ENCODE data around the gene BORCS8. TPM values are rescaled to one million over a fixed set of nuclear protein-coding genes. Genes with fewer than 3 reads are reported as not detected.
"Not testable (repeated sequence)": the region's sequence is repeated elsewhere in the genome, so short reads cannot be mapped to it uniquely, and the experiment has no call there.

Gene BORCS8
- polyA plus RNA-seq, 3 donors from 2014 or later: 20.3 to 29.6 (median 26.9) TPM

DNA sequence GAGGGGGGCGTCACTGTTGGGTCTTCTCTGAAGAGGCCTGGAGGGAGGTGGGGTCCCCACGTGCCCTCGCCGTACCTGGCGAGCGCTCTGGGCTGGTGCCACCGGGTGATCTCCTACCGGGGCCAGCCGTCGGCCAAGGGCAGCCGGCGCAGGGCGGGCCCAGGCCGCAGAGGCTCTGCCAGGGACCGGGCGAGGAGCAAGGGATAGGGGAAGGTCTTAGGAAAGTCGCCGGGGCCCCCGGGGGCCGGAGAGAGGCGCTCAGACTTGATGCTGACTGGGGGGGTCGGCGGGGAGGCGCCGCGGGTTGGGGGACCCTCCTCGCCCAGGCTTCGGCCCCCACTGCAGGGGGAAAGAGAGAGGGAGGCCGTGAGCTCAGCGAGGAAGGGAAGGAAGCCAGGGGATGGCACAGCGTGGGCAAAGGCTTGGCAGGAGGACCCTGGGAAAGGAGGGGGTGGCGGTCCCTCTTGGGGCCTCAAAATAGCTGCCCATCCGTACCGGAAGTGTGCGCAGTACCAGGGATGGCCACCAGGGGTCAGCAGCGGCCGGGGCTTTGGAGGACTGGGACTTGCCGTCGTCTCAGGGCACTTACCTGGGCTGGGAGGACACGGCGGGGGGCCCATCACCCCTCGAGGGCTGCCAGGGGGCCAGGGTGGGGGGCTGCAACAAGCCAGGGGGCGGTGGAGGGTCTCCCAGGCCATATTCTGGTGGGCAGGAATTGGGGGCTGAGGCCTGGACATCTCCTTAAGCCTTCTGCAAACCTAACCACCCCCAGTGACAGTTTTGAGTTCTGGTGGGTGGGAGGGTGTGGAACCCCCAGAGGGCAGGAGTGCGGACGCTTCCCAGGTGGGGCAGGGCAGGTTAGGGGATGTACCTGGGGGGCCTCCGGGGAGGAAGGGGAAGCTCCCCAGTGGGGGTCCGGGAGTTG, 46.0 kb downstream of the BORCS8 start:
- Mint-ChIP-seq H3K4me3 (no peak overlapping the region), H3K27ac (no peak overlapping the region), H3K27me3 (ENCODE audit: low read depth in 3 of 3) (peaks cover 0 to 2% (median 0%) of the 10 kb centered on the region in 3 donors), H3K36me3 (peaks cover 0 to 6% (median 0%) of the 10 kb centered on the region in 3 donors), H3K9me3 (no peaks in the 10 kb centered on the region), H3K4me1 (no peaks in the 10 kb centered on the region)
- DNase-seq: peak; percentile 72 to 78 (median 72)

DNA sequence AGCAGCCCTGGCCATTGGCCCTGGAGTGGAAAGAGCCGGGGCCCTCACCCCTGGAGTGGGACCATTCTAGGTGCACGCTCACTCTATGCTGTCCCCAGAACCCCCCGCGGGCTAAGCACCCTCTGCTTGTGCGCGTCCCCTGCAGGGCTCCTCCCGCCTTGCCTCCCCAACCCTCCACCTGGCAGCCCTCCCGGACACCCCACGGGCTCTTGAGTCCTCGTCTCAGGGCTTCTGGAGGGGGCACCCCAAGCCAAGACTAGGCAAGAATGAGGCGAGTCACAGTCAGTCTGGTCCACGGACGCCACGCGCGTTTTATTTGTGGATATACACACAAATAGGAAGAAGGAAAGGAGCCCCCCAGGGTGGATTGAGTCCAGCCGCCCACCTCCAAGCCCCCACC, 46.7 kb downstream of the BORCS8 start:
- Mint-ChIP-seq H3K27me3 (ENCODE audit: low read depth in 3 of 3) (peaks cover 0 to 2% (median 0%) of the 10 kb centered on the region in 3 donors), H3K4me3 (no peak overlapping the region), H3K36me3 (peaks cover 0 to 6% (median 0%) of the 10 kb centered on the region in 3 donors), H3K9me3 (no peaks in the 10 kb centered on the region), H3K4me1 (no peaks in the 10 kb centered on the region), H3K27ac (no peak overlapping the region)
- DNase-seq: no peak

DNA sequence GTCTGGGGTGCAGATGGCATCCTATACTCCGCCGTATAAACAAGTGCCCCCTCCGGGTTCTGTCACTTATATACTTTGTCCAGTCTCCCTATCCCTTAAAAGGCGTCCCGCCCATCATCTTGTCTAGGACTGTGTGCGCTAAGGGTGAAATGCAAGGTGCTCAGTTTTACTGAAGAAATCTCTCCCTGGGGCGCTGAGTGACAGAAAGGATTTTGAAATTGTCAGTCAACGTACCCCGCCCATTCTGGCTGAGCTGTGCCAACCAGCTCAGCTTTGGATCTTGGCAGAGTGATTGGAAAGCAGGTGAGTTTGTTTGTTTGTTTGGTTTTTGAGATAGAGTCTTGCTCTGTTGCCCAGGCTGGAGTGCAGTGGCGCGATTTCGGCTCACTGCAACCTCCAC, 49.6 kb downstream of the BORCS8 start:
- Mint-ChIP-seq H3K27ac (no peak overlapping the region), H3K27me3 (ENCODE audit: low read depth in 3 of 3) (peaks cover 0 to 4% (median 0%) of the 10 kb centered on the region in 3 donors), H3K4me1 (peaks cover 16 to 22% of the 10 kb centered on the region in 2 donors), H3K36me3 (no peaks in the 10 kb centered on the region), H3K9me3 (no peaks in the 10 kb centered on the region), H3K4me3 (no peak overlapping the region)
- no peak for DNase-seq

DNA sequence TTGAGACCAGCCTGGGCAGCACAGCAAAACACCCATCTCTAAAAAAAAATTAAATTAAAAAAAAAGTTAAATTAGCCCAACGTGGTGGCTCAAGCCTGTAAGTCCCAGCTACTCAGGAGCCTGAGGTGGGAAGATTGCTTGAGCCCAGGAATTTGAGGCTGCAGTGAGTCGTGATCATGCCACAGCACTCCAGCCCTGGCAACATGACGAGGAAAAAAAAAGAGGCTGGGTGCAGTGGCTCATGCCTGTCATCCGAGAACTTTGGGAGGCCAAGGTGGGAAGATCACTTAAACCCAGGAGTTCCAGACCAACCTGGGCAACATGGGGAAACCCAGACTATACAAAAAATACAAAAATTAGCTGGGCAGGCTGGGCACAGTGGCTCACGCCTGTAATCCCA, 51.5 kb downstream of the BORCS8 start:
- no peaks in the 10 kb centered on the region for H3K36me3 Mint-ChIP-seq
- H3K27me3 Mint-ChIP-seq (ENCODE audit: low read depth in 3 of 3): peaks cover 0 to 2% (median 0%) of the 10 kb centered on the region in 3 donors
- H3K4me3 Mint-ChIP-seq: no peak overlapping the region
- DNase-seq: no peak
- peaks cover 19 to 25% of the 10 kb centered on the region in 2 donors for H3K4me1 Mint-ChIP-seq
- no peak overlapping the region for H3K27ac Mint-ChIP-seq
- H3K9me3 Mint-ChIP-seq: no peaks in the 10 kb centered on the region

DNA sequence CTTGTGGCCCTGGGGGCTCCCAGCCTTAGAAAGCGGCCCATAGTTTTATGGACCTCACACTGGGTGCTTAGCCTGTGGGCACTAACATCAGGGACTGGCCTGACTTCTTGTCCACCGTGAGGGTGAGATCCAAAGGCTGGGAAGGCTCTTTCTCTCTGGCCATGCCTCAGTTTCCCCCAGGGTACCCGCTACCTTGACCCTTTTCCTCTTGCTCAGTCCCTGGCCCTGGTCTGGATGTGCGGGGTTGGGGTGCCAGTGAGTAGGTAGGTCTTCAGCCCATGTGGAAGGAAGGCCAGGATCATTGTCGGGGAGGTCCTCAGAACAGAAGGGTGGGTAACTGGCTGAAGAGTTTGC, 52.1 kb downstream of the BORCS8 start:
- no peaks in the 10 kb centered on the region for H3K36me3 Mint-ChIP-seq
- H3K9me3 Mint-ChIP-seq: no peaks in the 10 kb centered on the region
- peak overlapping the region in 1 of 6 donors; percentile 53 for H3K27ac Mint-ChIP-seq
- DNase-seq: no peak
- peaks cover 0 to 4% (median 0%) of the 10 kb centered on the region in 3 donors for H3K27me3 Mint-ChIP-seq (ENCODE audit: low read depth in 3 of 3)
- H3K4me1 Mint-ChIP-seq: peaks cover 21 to 30% of the 10 kb centered on the region in 2 donors
- H3K4me3 Mint-ChIP-seq: no peak overlapping the region

DNA sequence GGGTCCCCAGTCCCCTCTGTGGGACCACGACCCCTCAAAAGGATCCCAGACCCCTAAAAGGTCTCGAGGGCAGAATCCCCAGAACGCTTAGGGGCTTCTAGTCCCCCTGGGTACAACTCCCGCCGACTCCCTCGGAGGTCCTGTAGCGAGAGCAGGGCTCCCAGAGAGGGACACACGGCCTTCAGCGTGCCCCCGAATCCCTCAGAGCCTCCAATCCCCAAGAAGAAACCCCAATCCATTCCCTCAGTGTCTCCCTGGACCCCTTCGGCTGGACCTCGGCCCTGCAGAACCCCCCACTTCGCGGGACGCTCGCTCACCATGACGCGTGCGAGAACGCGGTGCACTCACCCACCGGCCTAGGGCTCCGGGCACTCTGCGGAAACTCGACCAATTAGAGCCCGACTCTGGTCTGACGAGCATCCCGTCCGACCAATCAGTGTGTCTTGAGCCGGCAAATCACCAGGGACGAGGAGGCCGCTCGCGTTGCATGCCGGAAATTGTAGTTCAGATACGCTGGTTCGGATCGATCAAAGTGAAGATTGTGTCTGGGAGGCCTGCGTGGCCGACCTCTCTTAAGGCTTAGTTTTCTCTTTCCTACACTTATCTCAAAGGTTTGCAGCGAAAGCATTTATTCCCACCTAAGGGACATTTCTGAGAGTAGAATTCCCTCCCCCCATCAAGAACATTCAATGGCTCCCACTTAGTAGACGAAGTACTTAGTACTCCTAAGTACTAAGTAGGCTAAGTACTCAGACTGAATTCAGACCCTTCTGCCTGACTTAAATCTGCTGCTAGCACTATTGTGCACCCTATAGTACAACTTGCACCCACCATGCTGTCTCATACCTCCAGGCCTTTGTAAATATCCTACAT, 53.6 kb downstream of the BORCS8 start, which contains the start of gene TMEM161A:
Gene TMEM161A (minus strand): TSS at position 370 of the 873 bp plus-strand sequence. CDS start 50 bp downstream, at position 320.
- peak within 1 kb of the TSS; percentile 84 to 97 (median 92) for H3K27ac Mint-ChIP-seq
- H3K4me1 Mint-ChIP-seq: peaks cover 21 to 30% of the 10 kb centered on the region in 2 donors
- H3K27me3 Mint-ChIP-seq (ENCODE audit: low read depth in 3 of 3): peaks cover 0 to 4% (median 0%) of the 10 kb centered on the region in 3 donors
- no peaks in the 10 kb centered on the region for H3K36me3 Mint-ChIP-seq
- peak within 1 kb of the TSS; percentile 97 to 98 (median 98) for H3K4me3 Mint-ChIP-seq
- peak; percentile 94 to 95 (median 95) for DNase-seq
- H3K9me3 Mint-ChIP-seq: no peaks in the 10 kb centered on the region

DNA sequence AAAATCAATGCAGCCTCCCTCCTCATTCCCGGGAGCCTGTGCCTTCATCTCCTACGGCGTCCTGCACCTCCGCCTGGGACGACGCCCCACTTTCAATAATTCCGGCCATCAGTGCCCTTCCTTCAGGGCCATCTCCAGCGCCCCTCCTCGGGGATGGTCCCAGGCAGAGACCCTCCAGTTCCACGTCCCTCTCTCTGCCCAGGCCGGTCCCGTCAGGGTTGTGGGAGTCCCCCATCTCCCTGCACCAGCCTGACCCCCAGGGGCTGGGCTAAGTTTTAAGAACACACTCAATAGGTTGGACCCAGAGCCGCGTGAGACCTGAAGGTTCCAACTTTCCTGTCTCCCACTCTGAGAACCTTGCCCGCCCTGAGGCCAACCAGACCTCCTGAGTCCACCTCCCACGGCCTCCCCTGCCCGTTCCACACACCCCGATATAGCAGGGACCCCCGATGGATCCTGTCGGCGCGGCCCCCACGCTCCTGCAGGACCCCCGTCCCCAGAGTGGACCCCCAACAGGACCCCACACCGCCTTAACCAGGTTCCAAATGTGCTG, 54.3 kb downstream of the BORCS8 start:
- H3K9me3 Mint-ChIP-seq: no peaks in the 10 kb centered on the region
- H3K27ac Mint-ChIP-seq: peak overlapping the region; percentile 10 to 97 (median 92)
- H3K4me3 Mint-ChIP-seq: peak overlapping the region; percentile 97 to 98 (median 98)
- peaks cover 21 to 30% of the 10 kb centered on the region in 2 donors for H3K4me1 Mint-ChIP-seq
- no peaks in the 10 kb centered on the region for H3K36me3 Mint-ChIP-seq
- H3K27me3 Mint-ChIP-seq (ENCODE audit: low read depth in 3 of 3): peaks cover 0 to 4% (median 0%) of the 10 kb centered on the region in 3 donors
- no peak for DNase-seq

DNA sequence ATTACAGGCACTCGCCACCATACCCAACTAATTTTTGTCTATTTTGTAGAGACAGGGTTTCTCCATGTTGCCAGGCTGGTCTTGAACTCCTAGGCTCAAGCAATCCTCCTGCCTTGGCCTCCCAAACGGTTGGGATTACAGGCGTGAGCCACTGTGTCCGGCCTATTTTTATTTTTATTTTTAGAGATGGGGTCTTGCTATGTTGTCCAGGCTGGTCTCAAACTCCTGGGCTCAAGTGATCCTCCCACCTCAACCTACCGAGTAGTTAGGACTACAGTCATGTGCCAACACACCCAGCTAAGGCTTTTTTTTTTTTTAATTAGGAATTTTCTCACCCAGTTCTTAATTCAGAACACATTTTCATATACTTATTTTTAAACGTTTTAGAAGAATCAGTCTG, 56.2 kb downstream of the BORCS8 start:
- DNase-seq; H3K9me3 Mint-ChIP-seq; H3K4me3 Mint-ChIP-seq; H3K27ac Mint-ChIP-seq; H3K27me3 Mint-ChIP-seq (ENCODE audit: low read depth in 3 of 3); H3K36me3 Mint-ChIP-seq: not testable (repeated sequence)
- H3K4me1 Mint-ChIP-seq: peaks cover 21 to 30% of the 10 kb centered on the region in 2 donors

DNA sequence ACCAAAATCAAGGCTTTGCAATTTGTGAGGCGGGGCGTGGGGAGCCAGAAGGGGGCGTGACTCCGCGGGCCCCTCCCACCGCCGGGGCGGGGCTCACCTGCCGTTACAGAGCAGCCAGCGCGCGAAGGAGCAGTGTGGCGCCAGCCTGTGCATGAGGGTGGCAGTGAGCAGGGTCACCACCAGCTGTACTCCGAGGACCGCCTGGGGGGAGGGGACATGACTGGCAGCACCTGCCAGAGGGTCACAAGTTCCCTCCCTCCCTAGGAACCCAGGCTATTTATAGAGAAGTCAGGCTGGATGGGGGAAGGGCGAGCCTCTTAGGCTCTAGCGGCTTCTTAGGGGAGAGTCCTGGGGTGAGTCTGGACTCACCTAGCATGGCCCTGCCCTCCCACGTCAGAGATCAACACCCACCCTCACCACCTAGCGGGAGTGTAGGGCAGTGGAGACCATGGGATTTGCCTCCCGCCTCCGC, 57.2 kb downstream of the BORCS8 start:
- no peak overlapping the region for H3K27ac Mint-ChIP-seq
- H3K36me3 Mint-ChIP-seq: peaks cover 4 to 8% (median 5%) of the 10 kb centered on the region in 3 donors
- H3K4me3 Mint-ChIP-seq: peak overlapping the region in 1 of 5 donors; percentile 12

DNA sequence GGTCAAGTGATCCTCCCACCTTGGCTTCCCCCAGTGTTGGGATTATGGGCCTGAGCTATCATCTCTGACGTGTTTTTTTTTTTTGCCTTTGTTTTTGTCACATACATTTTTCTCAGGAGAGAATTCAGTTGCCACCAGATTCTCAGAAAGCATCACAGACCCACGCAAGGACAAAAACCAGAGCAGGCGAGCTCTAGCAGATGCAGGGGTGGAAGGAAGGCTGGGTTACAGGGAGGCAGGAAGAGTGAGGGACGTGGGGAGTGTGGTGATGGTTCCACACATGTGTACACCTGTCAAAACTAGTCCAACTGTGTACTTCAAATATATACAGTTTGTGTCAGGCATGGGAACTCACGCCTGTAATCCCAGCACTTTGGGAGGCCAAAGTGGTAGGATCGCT, 58.0 kb downstream of the BORCS8 start:
- Mint-ChIP-seq H3K27me3 (ENCODE audit: low read depth in 3 of 3) (peaks cover 0 to 4% (median 0%) of the 10 kb centered on the region in 3 donors), H3K4me1 (peaks cover 19 to 24% of the 10 kb centered on the region in 2 donors), H3K4me3 (no peak overlapping the region), H3K27ac (peak overlapping the region in 1 of 6 donors; percentile 60), H3K36me3 (peaks cover 4 to 8% (median 5%) of the 10 kb centered on the region in 3 donors), H3K9me3 (no peaks in the 10 kb centered on the region)
- DNase-seq: no peak

More for the DNA sequence above, 57.2 kb downstream of the BORCS8 start:
- Mint-ChIP-seq H3K4me1 (peaks cover 21 to 29% of the 10 kb centered on the region in 2 donors), H3K27me3 (ENCODE audit: low read depth in 3 of 3) (peaks cover 0 to 4% (median 0%) of the 10 kb centered on the region in 3 donors), H3K9me3 (no peaks in the 10 kb centered on the region)
- peak; percentile 6 to 20 (median 18) for DNase-seq

DNA sequence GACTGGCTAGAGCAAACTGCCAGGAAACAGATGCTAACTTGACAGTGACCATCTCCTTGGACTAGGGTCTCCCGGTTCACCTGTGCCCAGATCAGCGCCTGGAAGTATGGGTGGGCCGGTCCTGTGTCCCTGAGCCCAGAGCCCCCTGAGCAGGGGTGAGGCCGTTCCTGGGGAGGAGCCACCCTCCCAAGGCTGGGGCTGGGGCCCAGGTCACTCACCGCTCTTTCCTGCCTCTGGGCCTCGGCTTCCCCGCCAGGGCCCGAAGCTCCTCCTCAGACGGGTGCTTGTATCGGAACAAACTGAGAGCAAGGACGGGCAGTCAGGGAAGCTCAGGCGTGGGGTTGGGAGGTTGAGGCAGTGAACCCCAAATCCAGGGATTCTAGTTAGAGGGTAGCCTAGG, 59.0 kb downstream of the BORCS8 start:
- H3K27ac Mint-ChIP-seq: no peak overlapping the region
- H3K27me3 Mint-ChIP-seq (ENCODE audit: low read depth in 3 of 3): peaks cover 0 to 4% (median 0%) of the 10 kb centered on the region in 3 donors
- no peak overlapping the region for H3K4me3 Mint-ChIP-seq

DNA sequence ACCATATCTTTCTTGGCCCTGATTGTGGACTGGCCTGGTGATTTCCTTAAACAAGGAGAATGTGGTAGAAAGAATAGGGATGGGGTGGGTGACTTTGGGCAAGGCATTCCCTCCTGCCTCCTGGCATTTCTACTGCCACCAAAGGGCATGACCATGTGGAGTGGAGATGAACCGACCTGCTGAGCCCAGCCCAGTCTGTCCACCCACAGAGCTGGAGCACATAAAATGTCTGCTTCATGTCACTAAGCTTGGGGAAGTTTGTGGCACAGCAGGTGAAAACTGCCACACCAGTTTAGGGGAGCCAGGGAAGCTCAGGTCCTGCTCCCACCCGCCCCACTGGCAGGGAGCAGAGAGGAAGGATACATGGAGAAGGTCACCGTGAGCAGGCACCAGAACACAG, 60.0 kb downstream of the BORCS8 start:
- DNase-seq: no peak
- peaks cover 5% of the 10 kb centered on the region in 2 donors for H3K4me1 Mint-ChIP-seq
- H3K36me3 Mint-ChIP-seq: peaks cover 4 to 15% (median 8%) of the 10 kb centered on the region in 3 donors
- H3K9me3 Mint-ChIP-seq: no peaks in the 10 kb centered on the region
- no peak overlapping the region for H3K27ac Mint-ChIP-seq
- peaks cover 0 to 4% (median 0%) of the 10 kb centered on the region in 3 donors for H3K27me3 Mint-ChIP-seq (ENCODE audit: low read depth in 3 of 3)
- H3K4me3 Mint-ChIP-seq: no peak overlapping the region

More for the DNA sequence above, 59.0 kb downstream of the BORCS8 start:
- peaks cover 10 to 14% of the 10 kb centered on the region in 2 donors for H3K4me1 Mint-ChIP-seq
- no peaks in the 10 kb centered on the region for H3K9me3 Mint-ChIP-seq
- DNase-seq: no peak
- H3K36me3 Mint-ChIP-seq: peaks cover 4 to 13% (median 8%) of the 10 kb centered on the region in 3 donors
